NCI-H2029 (cell line): ENCODE data around the gene BROX.

ENCODE experiments used
- DNase-seq: peaks from one replicate; lab custom pipeline; 2025; lab: John Stamatoyannopoulos, UW

Gene BROX

DNA sequence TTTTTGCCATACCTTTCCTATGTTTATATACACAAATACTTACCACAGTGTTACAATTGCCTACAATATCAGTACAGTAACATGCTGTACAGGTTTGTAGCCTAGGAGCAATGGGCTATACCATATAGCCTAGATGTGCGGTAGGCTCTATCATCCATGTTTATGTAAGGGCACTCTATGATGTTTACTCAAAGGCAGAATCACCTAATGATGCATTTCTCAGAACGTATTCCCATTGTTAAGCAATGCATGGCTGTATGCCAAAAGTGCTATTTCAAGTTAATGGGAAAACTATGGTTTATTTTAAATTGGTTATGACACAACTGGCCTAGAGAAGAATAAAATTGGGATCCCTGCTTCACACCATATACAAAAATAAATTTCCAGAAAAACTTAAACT, 65.6 kb downstream of the BROX start:
- DNase-seq = peak; percentile 61

DNA sequence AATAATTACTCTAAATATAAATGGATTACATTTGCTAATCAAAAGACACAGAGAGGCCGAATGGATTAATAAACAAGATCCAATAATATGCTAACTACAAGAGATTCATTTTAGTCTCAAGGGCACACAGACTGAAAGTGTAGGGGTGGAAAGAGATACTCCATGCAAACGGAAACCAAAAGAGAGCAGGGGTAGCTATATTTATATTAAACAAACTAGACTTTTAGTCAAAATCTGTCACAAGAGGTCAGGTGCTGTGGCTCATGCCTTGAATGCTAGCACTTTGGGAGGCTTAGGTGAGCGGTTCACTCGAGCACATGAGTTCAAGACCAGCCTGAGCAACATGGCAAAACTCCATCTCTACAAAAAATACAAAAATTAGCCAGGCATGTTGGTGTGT, 68.9 kb downstream of the BROX start:
- no peak for DNase-seq

GRCh38 chr1:222783051-222783450, 70.7 kb downstream of the BROX start:
- DNase-seq = no peak

GRCh38 chr1:222784371-222784770, 72.0 kb downstream of the BROX start:
- DNase-seq = no peak
